Peyer's patch (tissue), 4 donors: ENCODE data around the gene MKNK2.

Experiments used
- POLR2A ChIP-seq, 2 donors: fragments of 450-650 bp; IDR thresholded peaks; one replicate each; pipeline ENCODE4 v1.5.1; 2017; ENCODE audit warnings: antibody characterized with exemption in 2 of 2, mild to moderate bottlenecking in 2 of 2, moderate library complexity in 2 of 2
- TF ChIP-seq, protein P1 (sequence below), 6 experiments: fragments of 450-650 bp in 4 of 6; fragments of 200-600 bp in 2 of 6; sonication (generic) in 1 of 6; IDR thresholded peaks; one replicate each; pipeline ENCODE4 v1.5.1; 2017 to 2019; ENCODE audit warnings: antibody characterized with exemption in 6 of 6, mild to moderate bottlenecking in 3 of 6, moderate library complexity in 1 of 6

DNA sequence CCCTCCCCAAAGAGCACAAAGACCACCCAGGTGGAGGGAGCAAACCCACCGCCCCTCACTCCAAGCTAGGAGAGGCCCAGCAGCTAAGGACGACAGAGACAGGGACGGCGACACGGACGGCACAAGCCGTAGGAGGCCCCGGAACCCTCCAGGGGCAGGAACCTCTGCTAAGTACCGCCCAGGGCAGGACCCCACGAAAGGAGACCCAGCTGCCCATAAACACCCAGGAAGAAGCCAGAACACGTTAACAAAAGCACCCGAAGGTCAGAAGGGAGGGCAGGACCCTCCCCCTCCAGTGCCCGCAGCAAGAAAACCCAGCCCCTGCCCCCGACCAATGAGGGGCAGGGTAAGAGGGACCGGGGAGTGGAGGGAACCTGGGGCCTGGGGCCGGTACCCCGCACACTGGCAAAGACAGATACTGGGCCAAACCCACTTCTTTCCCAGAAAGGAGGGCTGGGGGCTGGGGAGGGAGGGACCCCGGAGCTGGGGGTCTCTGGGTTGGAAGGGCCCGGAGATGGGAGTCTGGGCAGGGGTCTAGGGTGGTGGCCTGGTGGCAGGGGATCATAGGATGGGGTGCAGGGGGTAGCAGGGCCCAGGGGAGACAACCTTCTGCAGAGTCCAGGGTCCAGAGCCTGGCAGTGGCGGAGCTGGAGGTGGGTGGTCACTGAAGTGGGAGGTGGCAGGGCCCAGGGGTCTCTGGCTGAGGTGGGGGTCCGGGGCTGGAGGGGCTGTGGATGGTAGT is 37.9 kb downstream of the MKNK2 start:
- TF ChIP-seq, protein P1, sequence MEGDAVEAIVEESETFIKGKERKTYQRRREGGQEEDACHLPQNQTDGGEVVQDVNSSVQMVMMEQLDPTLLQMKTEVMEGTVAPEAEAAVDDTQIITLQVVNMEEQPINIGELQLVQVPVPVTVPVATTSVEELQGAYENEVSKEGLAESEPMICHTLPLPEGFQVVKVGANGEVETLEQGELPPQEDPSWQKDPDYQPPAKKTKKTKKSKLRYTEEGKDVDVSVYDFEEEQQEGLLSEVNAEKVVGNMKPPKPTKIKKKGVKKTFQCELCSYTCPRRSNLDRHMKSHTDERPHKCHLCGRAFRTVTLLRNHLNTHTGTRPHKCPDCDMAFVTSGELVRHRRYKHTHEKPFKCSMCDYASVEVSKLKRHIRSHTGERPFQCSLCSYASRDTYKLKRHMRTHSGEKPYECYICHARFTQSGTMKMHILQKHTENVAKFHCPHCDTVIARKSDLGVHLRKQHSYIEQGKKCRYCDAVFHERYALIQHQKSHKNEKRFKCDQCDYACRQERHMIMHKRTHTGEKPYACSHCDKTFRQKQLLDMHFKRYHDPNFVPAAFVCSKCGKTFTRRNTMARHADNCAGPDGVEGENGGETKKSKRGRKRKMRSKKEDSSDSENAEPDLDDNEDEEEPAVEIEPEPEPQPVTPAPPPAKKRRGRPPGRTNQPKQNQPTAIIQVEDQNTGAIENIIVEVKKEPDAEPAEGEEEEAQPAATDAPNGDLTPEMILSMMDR (IDR thresholded peaks at IDR 0.05) = no peak
- TF ChIP-seq POLR2A (IDR thresholded peaks at IDR 0.05) = no peak
